Activated CD4-positive, alpha-beta T cell treated with anti-CD3 and anti-CD28 coated beads, Interleukin-2, Interleukin-4, amounts not matched to agents 100 ng/mL and 50 ng/mL, durations not matched to agents 16 hours and 8 hours (primary cell): ENCODE measurements around the gene TPT1.
A peak's percentile ranks its signal among the peaks of the same experiment; 100 is the strongest.
"Not testable (repeated sequence)": the region's sequence is repeated elsewhere in the genome, so short reads cannot be mapped to it uniquely, and the experiment has no call there.

Source experiments
- DNase-seq: peaks from one replicate; pipeline ENCODE4 v3.0.0-alpha.2; 2020; ENCODE audit warnings: low spot score

TPT1 gene

DNA sequence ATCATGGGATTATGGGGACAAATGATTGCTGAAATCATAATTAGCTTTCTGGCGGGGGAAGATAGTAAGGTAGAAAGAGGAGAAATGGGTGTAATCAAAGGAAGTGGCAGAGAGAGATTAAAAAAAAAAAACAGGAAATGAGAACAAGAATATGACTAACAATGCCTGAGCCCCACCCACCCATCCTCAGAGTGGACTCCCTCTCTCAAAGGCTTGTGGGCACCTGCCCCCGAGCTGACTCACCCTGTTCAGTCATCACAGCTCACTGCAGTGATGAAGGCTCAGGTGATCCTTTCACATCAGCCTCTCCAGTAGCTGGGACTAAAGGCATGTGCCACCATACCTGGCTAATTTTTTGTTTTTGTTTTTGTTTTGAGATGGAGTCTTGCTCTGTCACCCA, 26.4 kb upstream of the TPT1 start:
- peak; percentile 94 for DNase-seq

DNA sequence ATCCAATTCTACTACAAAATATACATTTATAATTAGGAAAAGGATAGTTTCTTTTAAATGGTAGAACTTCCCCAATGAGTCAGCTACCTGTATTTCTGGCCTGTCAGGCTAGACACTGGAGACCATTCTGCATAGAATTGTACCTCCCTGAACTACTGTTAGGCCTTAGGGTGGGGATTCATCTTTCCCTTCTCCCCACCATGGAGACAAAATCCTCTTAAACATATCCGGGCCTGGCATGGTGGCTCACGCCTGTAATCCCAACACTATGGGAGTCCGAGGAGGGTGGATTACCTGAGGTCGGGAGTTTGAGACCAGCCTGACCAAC, 24.5 kb upstream of the TPT1 start:
- DNase-seq, result no peak

DNA sequence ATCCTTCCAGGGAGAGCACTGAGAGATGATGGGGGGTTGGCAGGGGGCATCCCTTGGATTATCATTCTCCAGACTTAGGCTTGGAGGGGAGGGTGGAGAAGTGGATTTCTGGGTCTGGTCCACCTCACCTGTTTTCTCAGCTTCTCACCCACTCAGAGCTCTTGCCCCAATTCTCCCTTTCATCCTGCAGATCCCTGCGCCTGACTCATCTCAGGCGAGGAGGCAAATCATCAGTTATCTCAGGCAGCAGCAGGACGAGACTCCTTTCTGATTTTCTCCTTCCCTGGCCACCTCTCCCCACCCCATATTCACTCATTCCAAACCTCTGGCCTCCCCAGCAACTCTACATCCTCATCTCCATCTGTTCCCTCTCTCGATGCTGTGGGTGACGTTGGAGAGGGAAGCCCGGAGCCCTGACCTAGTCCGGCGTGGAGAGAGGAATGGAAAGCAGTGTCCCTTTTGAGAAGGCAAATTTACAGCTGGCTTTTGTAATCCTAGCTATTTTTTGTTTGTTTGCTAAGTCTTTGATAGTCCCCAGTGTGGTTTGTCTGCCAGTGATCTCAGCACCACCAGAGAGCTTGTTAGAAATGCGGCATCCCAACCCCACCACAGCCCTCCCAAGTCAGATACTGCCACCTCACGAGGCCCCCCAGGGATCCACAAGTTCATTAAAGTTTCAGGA, 24.0 kb upstream of the TPT1 start:
- DNase-seq, result no peak

DNA sequence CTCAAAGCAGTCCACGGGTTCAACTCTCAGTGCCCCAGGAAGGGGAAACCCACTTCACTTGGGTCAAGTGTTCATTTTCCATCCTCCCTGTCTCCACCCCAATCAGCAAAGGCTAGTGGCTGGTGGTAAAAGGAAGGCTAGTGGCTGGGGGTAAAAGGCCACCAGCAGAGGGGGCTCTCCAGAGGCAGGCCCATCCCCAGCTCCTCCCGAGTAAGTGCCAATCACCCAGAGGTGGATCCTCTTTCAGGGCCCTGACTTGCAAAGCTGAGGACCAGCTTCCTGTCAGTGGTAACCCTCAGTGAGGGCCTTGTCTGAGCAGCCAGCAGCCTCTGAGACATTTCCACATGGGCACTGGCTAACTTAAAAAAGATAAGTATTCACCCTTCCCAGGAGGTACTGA, 22.0 kb upstream of the TPT1 start:
- no peak for DNase-seq

DNA sequence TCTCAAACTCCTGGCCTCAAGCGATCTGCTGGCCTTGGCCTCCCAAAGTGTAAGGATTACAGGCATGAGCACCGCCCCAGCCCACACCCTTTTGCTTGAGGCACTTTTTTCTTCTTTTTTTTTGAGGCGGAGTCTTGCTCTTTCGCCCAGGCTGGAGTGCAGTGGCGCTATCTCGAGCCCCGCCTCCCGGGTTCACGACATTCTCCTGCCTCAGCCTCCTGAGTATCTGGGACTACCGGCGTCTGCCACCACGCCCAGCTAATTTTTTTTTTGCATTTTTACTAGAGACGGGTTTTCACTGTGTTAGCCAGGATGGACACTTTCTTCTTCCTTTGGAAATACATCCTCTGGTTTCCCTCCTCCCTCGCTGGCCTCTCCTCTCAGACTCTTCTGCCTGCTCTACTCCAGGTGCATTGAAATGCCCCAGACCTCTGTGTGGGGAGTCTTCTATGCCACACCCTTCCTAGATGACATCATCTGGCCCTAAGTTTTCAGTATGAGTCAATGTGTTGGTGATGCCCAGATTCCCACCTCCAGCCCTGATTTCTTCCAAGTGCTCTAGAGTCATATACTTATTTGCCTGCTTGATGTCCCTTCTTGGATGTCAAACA, 20.7 kb upstream of the TPT1 start:
- no peak for DNase-seq

DNA sequence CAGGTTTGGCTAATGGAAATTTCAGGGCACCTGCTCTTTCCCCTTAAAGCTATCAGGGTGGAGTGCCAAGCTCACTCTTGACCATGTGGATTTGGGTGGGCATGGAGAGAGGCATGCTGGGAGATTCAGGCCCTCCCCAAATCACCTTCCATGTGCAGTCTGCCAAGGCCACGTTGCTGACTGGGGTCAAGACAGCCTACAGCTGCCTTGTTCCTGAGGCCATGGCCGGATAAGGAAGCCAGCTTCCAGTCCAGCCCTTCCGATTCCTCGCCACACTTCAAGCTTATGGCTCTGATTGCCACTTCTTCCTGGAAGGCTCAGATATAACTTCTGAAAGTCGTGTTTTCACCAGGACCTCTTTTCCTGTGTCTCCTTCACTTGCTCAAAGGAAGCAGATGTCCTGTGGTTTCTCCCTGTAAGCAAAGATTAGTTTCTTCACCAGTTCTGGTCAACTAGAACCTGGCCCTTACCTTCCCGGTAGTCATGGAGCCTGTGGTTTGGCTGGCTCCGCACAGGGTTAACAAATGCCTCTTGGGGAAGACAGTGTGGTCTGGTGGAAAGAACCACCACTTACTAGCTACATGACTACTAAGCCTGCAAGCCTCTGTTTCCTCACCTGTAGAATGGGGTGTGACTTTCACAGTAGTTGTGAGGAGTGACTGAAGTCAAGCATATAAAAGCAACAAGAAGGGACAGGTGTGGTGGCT, 16.1 kb upstream of the TPT1 start:
- DNase-seq, result peak; percentile 53

DNA sequence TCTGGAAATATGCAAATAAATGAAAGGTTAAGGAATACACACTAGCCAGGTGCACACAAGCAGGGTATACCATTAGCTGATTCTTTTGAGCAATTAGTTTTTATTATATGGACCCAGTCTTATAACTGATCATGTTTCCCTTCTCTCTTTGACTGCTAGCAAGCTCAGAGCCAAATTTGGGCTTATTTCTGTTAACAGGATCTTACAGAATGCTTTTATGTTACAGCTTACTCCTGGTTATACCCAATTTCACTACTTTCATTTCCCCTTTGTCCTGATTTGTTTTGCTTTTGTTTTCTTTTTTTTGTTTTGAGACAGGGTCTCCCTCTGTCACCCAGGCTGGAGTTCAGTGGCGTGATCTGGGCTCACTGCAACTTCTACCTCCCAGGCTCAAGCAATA, 12.9 kb upstream of the TPT1 start:
- DNase-seq, result no peak

DNA sequence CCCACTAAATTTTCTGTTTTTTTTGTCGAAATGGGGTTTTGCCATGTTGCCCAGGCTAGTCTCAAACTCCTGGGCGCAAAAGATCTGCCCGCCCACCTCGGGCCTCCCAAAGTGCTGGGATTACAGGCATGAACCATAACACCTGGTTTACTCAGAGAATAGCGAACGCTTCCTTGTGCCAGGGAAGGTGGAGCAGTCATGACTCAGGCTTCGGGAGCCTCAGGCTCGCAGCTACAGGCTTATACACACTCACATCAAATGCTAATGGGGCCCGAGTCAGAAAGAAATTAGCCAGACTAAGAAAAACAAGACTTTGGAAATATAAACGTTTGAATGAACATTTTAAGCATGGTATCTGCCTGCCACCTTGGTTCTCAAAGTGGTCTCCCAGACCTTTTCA, 11.0 kb upstream of the TPT1 start:
- DNase-seq, result no peak

DNA sequence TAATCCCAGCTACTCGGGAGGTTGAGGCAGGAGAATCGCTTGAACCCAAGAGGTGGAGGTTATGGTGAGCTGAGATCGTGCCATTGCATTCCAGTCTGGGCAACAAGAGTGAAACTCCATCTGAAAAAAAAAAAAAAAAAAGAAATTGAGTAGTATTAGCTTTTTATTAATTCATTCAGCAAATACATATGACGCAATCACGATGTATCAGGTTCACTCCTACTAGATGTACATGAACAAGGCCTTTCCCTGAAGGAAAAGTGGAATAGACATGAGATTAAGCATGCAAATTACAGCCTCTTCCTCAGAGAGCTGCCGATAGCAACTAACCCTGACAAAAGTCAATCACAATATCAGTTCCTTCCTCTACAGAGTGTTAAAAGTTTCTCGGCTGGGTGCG, 9.2 kb upstream of the TPT1 start:
- no peak for DNase-seq

DNA sequence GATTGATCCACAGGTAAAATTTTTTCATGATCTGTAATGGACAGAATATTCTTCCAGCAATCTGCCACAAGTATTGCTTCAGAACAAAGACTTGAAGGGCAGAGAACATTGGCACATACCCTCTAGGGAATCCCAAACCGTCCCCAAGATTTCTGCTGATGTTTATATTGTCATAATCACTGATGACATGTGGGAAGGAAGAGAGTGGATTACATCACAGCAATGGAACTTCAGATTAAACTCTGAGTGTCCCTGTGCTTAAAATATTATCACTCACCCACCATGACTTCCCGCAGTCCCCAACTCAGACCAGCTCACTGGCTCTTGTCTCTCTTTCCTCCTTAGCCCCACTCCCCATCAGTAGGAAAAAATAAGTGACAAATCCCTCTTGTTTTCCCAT, 8.5 kb upstream of the TPT1 start:
- no peak for DNase-seq

DNA sequence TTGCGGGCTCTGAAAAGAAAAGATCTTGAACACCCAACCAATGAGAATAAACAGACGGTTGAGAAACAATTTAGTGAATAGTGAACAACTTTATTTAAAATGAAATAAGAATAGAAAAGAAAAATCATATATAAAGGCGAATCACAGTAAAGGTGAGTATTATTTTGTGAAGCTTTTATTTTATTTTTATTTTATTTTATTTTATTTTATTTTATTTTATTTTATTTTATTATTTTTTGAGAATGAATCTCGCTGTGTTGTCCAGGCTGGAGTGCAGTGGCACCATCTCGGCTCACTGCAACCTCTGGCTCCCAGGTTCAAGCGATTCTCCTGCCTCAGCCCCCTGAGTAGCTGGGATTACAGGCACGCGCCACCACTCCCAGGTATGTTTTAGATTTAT, 3.1 kb upstream of the TPT1 start:
- not testable (repeated sequence) for DNase-seq

DNA sequence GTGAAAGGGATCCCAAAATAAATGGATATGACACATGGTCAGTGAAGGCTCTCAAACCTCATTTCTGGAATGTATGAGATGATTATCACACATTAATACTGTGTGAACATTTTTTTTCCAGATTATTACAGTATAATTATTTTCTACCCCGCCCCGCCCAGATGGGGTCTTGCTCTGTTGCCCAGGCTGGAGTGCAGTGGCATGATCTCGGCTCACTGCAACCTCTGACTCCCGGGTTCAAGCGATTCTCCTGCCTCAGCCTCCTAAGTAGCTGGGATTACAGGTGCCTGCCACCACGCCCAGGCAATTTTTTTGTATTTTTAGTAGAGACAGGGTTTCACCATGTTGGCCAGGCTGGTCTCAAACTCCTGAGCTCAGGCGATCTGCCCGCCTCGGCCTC, 2.1 kb upstream of the TPT1 start:
- not testable (repeated sequence) for DNase-seq

DNA sequence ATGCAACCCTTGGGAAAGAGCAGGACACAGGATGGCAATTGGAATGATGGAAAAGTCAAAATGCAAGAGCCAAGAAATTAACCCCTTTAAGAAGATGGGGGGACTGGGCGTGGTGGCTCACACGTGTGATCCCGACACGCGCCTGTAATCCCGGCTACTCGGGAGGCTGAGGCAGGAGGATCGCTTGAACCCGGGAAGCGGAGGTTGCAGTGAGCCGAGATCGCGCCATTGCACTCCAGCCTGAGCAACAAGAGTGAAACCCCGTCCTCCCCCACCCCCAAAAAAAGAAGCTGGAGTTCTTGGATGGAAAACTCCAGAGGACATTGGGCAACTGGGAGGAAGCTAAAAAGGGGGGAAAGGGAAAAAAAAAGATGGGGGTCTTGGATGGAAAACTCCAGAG, 1.7 kb upstream of the TPT1 start:
- not testable (repeated sequence) for DNase-seq

DNA sequence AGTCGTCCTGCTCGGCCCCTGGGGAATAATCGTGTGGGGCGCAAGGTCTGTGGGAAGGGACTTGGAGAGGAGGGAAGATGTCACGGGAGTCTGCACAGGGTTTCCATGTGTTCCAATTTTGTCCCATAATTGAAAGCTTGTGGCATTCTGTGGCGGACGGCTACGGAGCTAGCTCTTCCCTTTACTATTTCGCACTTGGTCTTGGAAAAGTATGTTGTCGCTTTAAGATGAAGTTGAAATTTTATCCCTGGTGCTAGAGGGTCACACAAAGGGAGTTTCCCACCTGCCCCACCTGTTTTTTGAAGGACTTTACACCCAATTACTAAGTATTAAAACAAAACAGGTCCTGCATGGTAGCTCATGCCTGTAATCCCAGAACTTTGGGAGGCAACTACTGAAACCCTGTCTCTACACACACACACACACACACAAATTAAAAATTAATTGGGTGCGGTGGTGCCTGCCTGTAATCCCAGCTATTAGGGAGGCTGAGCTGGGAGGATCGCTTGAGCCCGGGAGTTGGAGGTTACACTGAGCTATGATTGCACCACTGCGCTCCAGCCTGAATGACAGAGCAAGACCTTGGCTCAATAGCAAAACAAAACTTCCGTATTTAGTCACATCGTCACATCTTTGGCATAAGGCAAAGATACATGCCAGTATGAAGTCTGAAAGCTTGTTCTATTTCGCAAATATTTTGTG, 967 bp upstream of the TPT1 start:
- DNase-seq, result no peak

DNA sequence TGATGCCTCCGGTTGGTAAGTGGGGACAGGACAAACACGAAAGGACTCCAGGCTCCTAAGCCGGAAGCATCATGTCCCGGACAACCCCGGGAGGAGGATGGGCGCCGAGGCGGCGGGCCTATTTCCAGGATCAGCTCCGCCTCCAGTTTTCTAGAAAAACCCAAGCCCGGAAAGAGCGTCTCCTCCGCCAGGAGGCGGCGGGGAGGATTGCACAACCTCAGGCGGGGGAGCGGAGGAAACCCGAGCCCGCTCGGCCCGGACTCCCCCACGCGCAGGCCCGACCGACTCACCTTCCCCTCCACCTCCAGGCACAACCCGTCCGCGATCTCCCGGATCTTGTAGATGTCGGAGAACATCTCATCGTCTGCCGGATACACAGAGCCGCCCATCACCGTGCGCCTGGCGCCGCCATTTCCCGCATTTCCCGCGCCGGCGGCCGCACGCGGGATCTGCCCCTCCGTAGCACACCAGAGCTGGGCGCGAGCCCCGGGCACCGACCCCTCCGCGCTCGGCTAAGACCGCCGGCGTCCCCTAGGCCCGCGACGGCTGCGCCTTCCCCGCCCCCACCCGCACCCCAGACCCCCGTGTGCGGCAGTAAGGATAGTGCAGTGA, 455 bp downstream of the TPT1 start:
- DNase-seq, result peak; percentile 83

DNA sequence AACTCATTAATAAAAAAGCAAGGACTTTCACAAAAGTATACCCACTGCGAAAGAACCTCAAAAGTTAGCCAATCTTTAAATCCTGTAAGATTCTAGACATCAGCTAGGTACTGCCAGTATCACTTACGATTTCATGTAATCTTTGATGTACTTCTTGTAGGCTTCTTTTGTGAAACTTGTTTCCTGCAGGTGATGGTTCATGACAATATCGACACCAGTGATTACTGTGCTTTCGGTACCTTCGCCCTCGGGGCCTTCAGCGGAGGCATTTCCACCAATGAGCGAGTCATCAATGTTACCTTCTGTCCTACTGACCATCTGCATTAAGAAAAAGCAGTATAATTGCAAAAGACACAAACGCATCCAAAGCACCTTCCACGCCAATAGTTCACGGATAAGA, 1.1 kb downstream of the TPT1 start:
- no peak for DNase-seq

DNA sequence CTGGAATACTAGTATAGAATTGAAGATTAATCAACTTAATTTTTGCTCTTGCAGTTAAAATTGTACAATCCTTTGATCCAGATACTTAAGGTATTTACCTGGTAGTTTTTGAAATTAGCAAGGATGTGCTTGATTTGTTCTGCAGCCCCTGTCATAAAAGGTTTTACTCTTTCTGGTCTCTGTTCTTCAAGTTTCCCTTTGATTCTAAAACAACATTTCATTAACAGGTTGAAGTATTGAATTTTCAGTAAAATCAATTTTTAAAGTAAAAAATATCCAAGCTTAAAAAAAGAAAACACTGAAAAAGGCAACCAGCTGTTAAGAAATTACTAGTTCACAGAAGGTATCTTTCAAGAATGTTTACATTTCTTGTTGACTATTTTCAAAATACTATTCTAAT, 1.6 kb downstream of the TPT1 start:
- no peak for DNase-seq

DNA sequence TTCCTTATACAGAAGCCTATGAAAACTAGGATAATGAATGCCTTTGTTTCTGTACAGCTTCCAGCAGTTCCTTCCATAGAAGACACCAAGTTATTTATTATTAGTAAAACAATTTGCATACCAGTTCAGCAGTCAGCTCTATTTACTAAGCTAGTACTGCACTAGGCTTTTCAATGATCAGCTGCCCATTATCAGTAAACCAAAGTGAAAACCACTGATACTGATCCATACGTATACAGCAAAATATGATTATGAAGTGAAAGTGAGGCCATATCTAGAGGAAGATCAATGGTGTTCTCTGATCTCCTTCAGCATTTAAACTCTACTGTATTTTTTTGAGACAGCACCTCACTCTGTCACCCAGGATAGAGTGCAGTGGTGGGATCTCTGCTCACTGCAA, 3.2 kb downstream of the TPT1 start:
- DNase-seq, result no peak

DNA sequence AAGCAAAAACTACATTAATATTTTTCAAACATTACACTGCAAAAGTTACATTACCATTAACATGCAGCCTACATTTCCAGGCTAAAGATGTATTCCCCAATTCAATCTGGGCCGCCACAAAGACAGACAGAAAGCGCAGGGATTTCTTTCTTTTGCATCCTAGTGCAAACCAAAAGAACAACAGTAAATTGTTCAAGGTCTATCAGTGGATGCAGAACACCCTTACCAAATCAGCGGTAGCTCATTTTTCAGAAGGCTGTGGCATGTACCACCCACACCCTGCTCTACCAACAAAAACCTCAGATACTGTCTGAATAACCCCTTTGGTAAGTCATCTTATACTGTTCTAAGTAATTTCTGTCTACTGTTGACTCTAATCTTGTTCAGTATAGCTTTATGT, 3.6 kb downstream of the TPT1 start:
- no peak for DNase-seq

DNA sequence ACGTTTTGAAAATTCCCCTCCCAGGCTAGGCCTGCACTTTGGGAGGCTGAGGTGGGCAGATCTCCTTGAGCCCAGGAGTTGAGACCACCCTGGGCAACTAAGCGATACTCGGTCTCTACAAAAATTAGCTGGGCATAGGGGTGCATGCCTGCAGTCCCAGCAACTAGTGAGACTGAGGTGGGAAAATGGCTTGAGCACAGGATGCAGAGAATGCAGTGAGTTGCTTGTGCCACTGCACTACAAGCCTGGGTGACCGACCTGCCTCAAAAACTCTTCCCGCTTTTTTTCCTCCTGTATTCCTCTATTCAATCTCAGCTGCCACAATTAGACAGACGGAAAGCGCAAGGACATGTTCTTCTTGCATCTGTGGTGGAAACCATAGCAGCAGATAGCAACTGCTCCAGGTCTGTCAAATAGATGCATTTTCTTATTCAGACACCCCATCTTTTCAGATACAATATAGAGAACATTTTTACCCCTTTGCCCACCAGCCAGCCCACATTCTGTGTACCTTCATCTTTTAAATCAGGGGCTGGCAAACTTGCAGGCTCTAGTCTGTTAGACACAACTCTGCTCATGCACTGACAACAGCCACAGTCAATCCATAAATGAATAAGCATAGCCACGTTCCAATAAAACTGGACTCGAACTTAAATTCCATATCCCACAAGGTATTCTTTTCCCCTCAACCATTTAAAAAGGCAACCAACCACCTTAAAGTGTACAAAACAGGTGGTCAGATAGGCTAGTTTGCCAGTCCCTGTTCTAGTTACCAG, 4.8 kb downstream of the TPT1 start:
- no peak for DNase-seq

DNA sequence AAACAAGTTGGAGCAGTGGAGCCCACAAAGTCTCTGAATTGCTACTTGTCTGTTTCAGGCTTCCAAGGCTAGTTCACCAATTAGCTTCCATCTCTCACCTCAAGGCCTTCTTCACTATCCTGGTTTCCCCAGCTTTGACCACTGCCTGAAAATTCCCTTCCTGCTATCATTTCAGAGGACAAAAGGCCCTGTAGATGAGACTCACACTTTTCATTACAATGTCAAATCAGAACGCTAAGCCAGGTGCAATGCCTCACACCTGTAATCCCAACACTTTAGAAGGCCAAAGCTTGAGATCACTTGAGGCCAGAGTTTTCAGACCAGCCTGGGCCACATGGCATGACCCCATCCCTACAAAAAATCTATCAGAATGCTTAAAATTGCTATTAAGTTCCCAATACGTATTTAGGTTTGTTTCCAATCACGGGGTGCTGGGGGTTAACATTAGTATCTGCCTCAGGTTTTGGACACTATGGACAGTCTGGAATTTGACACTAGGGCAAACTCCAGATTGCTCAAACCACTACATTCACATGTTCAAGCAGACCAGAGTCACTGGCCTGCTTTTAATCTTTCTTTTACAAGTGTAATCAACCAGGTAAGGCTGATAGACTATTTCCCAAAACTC, 5.5 kb downstream of the TPT1 start:
- no peak for DNase-seq
